ENCODE measurements around the gene SUPT3H. TPM values are rescaled to one million over a fixed set of nuclear protein-coding genes. Genes with fewer than 3 reads are reported as not detected.

The SUPT3H gene
- total and polyA plus RNA-seq, 2 of the 13 experiments (the other 11 are each of a cell fraction or from before 2014, with no cell fraction given), result 11.9 to 36.1 TPM

- no peak for FAIRE-seq
- no peak for TF ChIP-seq ZNF337 (CRISPR knock-in tag; IDR thresholded peaks at IDR 0.05; ENCODE audit: borderline replicate concordance, low read depth)
- TF ChIP-seq SNRNP70 (IDR thresholded peaks at IDR 0.05; ENCODE audit: low read depth, low read length), result no peak
- TF ChIP-seq ZFP82 (CRISPR knock-in tag; IDR thresholded peaks at IDR 0.05; ENCODE audit: borderline replicate concordance), result no peak
- TF ChIP-seq DRAP1 (CRISPR knock-in tag; IDR thresholded peaks at IDR 0.05), result no peak
- no peak for TF ChIP-seq SCMH1 (CRISPR knock-in tag; IDR thresholded peaks at IDR 0.05; ENCODE audit: borderline replicate concordance)
- no peak for TF ChIP-seq ATF4 (CRISPR knock-in tag; IDR thresholded peaks at IDR 0.05)
- TF ChIP-seq TOE1 (CRISPR knock-in tag; IDR thresholded peaks at IDR 0.05), result no peak
- no peak for TF ChIP-seq ZNF574 (CRISPR knock-in tag; IDR thresholded peaks at IDR 0.05)
- no peak for TF ChIP-seq HOXA3 (CRISPR knock-in tag; IDR thresholded peaks at IDR 0.05)
- TF ChIP-seq ZBTB7B (CRISPR knock-in tag; IDR thresholded peaks at IDR 0.05), result no peak
- no peak for TF ChIP-seq MNT (IDR thresholded peaks at IDR 0.05)
- no peak for TF ChIP-seq ZBTB49 (CRISPR knock-in tag; IDR thresholded peaks at IDR 0.05; ENCODE audit: borderline replicate concordance)
- TF ChIP-seq ZNF383 (CRISPR knock-in tag; IDR thresholded peaks at IDR 0.05; ENCODE audit: borderline replicate concordance), result no peak
- no peak for TF ChIP-seq PLSCR1 (CRISPR knock-in tag; IDR thresholded peaks at IDR 0.05; ENCODE audit: borderline replicate concordance)
Measured at GRCh38 chr6:44985006-44985405, 392.7 kb downstream of the SUPT3H start.

More at GRCh38 chr6:44985006-44985405, 392.7 kb downstream of the SUPT3H start:
- in situ Hi-C loops (cut with HindIII; ENCODE audit: extremely low pct_ligation_motif_present, low pct_unique_long_range_greater_than_20kb), result no loop called here
- Histone ChIP-seq H3K4me1 (ENCODE audit: insufficient read depth, low read length) (peaks cover 16% of the 10 kb centered on the region), H4K20me1 (ENCODE audit: insufficient read depth, low read length) (no peaks in the 10 kb centered on the region), H3K4me3 (replicated peaks in 1 of 3; ENCODE audit: insufficient read depth in 1 of 3, low read depth in 2 of 3, low read length in 3 of 3) (no peak overlapping the region), H3K36me3 (replicated peaks in 1 of 2; ENCODE audit: control insufficient read depth in 1 of 2, insufficient read depth in 2 of 2, low read length in 2 of 2) (no peaks in the 10 kb centered on the region), H3K9ac (ENCODE audit: insufficient read depth, low read depth, low read length) (no peak overlapping the region), H3K27me3 (ENCODE audit: control insufficient read depth in 1 of 2, insufficient read depth in 2 of 2, low read length in 2 of 2) (no peaks in the 10 kb centered on the region), H3K4me2 (ENCODE audit: low read depth, low read length) (no peak overlapping the region), H2AFZ (ENCODE audit: low read length) (no peak overlapping the region), H3K79me2 (ENCODE audit: insufficient read depth, low read length) (no peaks in the 10 kb centered on the region), H3K27ac (ENCODE audit: extremely low read length, insufficient read depth, low read length) (no peak overlapping the region), H3K9me3 (ENCODE audit: low read length) (no peaks in the 10 kb centered on the region)
- BruUV-seq (replicated peaks), result no TSS peak
- POLR2A ChIA-PET, result no interaction called here
- DNase-seq (ENCODE audit: low spot score) (no peak), ATAC-seq (no peak)
- CTCF ChIA-PET (ENCODE audit: low intra/inter-chr PET ratio, low total read pairs), result no interaction called here
- intact Hi-C loops (cut with micrococcal nuclease; ENCODE audit: unreplicated experiment), result no loop called here
- WGBS (ENCODE audit: low lambda C conversion rate), result 97% methylated on average over 4 of the region's 4 CpGs

Data from HepG2 (cell line).